Stimulated activated CD8-positive, alpha-beta memory T cell treated with anti-CD3 and anti-CD28 coated beads, Interleukin-4, amount 100 ng/mL, for 48 hours (primary cell): ENCODE data around the gene CX3CR1.
A peak's percentile ranks its signal among the peaks of the same experiment; 100 is the strongest.
"Not testable (repeated sequence)": the region's sequence is repeated elsewhere in the genome, so short reads cannot be mapped to it uniquely, and the experiment has no call there.

ENCODE experiments used
- DNase-seq: peaks from one replicate; pipeline ENCODE4 v3.0.0-alpha.2; 2020

The CX3CR1 gene

GRCh38 chr3:39279745-39280517, at the start of gene CX3CR1:
Gene CX3CR1 (minus strand): TSS chr3:39280036. CDS start chr3:39266509, 13,527 bp downstream.
- DNase-seq, result no peak

- no peak for DNase-seq
These were observed 49.7 kb upstream of the CX3CR1 start, which contains the start of gene CCR8 for GRCh38 chr3:39329493-39329892. Gene CCR8 (plus strand): TSS chr3:39329709. CDS start chr3:39332332, 2,623 bp downstream.

GRCh38 chr3:39327746-39328349, 48.0 kb upstream of the CX3CR1 start:
- DNase-seq, result peak; percentile 44

- no peak for DNase-seq
These were observed 47.4 kb upstream of the CX3CR1 start for GRCh38 chr3:39327053-39327745.

- DNase-seq, result no peak
These were observed 45.4 kb upstream of the CX3CR1 start for GRCh38 chr3:39325236-39325635.

GRCh38 chr3:39323494-39323893, 43.7 kb upstream of the CX3CR1 start:
- no peak for DNase-seq

GRCh38 chr3:39322936-39323335, 43.1 kb upstream of the CX3CR1 start:
- DNase-seq, result no peak

- DNase-seq, result not testable (repeated sequence)
These were observed 42.4 kb upstream of the CX3CR1 start for GRCh38 chr3:39322209-39322715.

- DNase-seq, result not testable (repeated sequence)
These were observed 41.7 kb upstream of the CX3CR1 start for GRCh38 chr3:39321574-39321983.

- no peak for DNase-seq
These were observed 39.4 kb upstream of the CX3CR1 start for GRCh38 chr3:39319249-39319648.

GRCh38 chr3:39318301-39318700, 38.5 kb upstream of the CX3CR1 start:
- no peak for DNase-seq

- no peak for DNase-seq
These were observed 37.8 kb upstream of the CX3CR1 start for GRCh38 chr3:39317571-39318169.

GRCh38 chr3:39315420-39315819, 35.6 kb upstream of the CX3CR1 start:
- DNase-seq, result no peak

- DNase-seq, result no peak
These were observed 33.5 kb upstream of the CX3CR1 start for GRCh38 chr3:39313289-39313688.

- no peak for DNase-seq
These were observed 22.3 kb upstream of the CX3CR1 start for GRCh38 chr3:39302178-39302577.

GRCh38 chr3:39299279-39299678, 19.4 kb upstream of the CX3CR1 start:
- no peak for DNase-seq

GRCh38 chr3:39296197-39297077, 16.6 kb upstream of the CX3CR1 start:
- DNase-seq, result no peak

GRCh38 chr3:39295184-39295775, 15.4 kb upstream of the CX3CR1 start:
- DNase-seq, result peak; percentile 35

- no peak for DNase-seq
These were observed 14.8 kb upstream of the CX3CR1 start for GRCh38 chr3:39294446-39295183.

GRCh38 chr3:39292961-39293360, 13.1 kb upstream of the CX3CR1 start:
- no peak for DNase-seq

- DNase-seq, result peak; percentile 91
These were observed 12.1 kb upstream of the CX3CR1 start for GRCh38 chr3:39291903-39292329.
